Measurements from ENCODE around the gene CDKAL1. TPM values are rescaled to one million over a fixed set of nuclear protein-coding genes. Genes with fewer than 3 reads are reported as not detected.

CDKAL1 gene
- total and polyA plus RNA-seq, 2 of the 13 experiments (the other 11 are each of a cell fraction or from before 2014, with no cell fraction given), result 9.5 to 27.7 TPM

GRCh38 chr6:21034345-21034744 lies 500.1 kb downstream of the CDKAL1 start (continued):
- TF ChIP-seq ZNF407 (CRISPR knock-in tag; IDR thresholded peaks at IDR 0.05; ENCODE audit: not compliant biosample characterization) (no peak), ZNF605 (CRISPR knock-in tag; IDR thresholded peaks at IDR 0.05) (no peak), POGK (CRISPR knock-in tag; conservative IDR thresholded peaks at IDR 0.05) (no peak), DBP (CRISPR knock-in tag; IDR thresholded peaks at IDR 0.05; ENCODE audit: not compliant biosample characterization) (no peak), ZNF740 (CRISPR knock-in tag; IDR thresholded peaks at IDR 0.05) (no peak), THAP11 (CRISPR knock-in tag; IDR thresholded peaks at IDR 0.05) (no peak), ZEB1 (IDR thresholded peaks at IDR 0.05; ENCODE audit: insufficient replicate concordance, low read depth) (no peak), RARA (CRISPR knock-in tag; IDR thresholded peaks at IDR 0.05) (no peak), SP4 (CRISPR knock-in tag; IDR thresholded peaks at IDR 0.05) (no peak), FUBP1 (CRISPR knock-in tag; IDR thresholded peaks at IDR 0.05; ENCODE audit: borderline replicate concordance) (no peak), ARID5B (CRISPR knock-in tag; IDR thresholded peaks at IDR 0.05) (no peak), YEATS2 (CRISPR knock-in tag; IDR thresholded peaks at IDR 0.05; ENCODE audit: borderline replicate concordance) (no peak)
